GM12892 (cell line): ENCODE results near the gene NPAS2. TPM values are rescaled to one million over a fixed set of nuclear protein-coding genes. Genes with fewer than 3 reads are reported as not detected.
A peak's percentile ranks its signal among the peaks of the same experiment; 100 is the strongest.

Experiments used
- DNase-seq: peaks from one replicate; pipeline ENCODE4 v3.0.0; 2011; ENCODE audit not compliant: insufficient read length
- FAIRE-seq: peaks from 2 replicates; lab custom pipeline; 2011; peaks lifted over from hg19 to GRCh38; lab: Jason Lieb, UNC
- POLR2A ChIP-seq: IDR thresholded peaks from 2 replicates; pipeline ENCODE4 v1.6.1; 2011; ENCODE audit warnings: low read depth, low read length, control low read depth
- POLR2AphosphoS5 ChIP-seq: IDR thresholded peaks from 2 replicates; pipeline ENCODE4 v1.6.1; 2011; ENCODE audit warnings: low read depth, low read length, control low read depth
- TAF1 ChIP-seq: IDR thresholded peaks from 2 replicates; pipeline ENCODE4 v1.6.1; 2011; ENCODE audit warnings: low read depth, mild to moderate bottlenecking, control low read depth, low read length, borderline replicate concordance
- polyA plus RNA-seq: library from polyadenylated mRNA; unstranded; fragments of >200 nt; gene quantifications from one replicate; pipeline ENCODE4 v1.2.1, GENCODE V29; 2012; ENCODE audit warnings: missing spikeins, inconsistent platforms; ENCODE audit not compliant: missing spikeins

Gene NPAS2
- polyA plus RNA-seq: not detected

GRCh38 chr2:100819370-100820272, at the start of gene NPAS2:
TSS of gene NPAS2 (plus strand) at chr2:100820139. CDS start at chr2:100904755, 84,616 bp downstream.
- TF ChIP-seq POLR2AphosphoS5: no peak
- no peak for TF ChIP-seq POLR2A
- no peak for TF ChIP-seq TAF1
- FAIRE-seq (no peak), DNase-seq (peak; percentile 24)

- DNase-seq (no peak), FAIRE-seq (no peak)
- TF ChIP-seq TAF1 (no peak), POLR2A (no peak), POLR2AphosphoS5 (no peak)
These were observed 48.8 kb upstream of the NPAS2 start for GRCh38 chr2:100771125-100771524.

GRCh38 chr2:100773538-100773937, 46.4 kb upstream of the NPAS2 start:
- TF ChIP-seq POLR2A: no peak
- DNase-seq: no peak
- no peak for FAIRE-seq

GRCh38 chr2:100776445-100776844, 43.5 kb upstream of the NPAS2 start:
- no peak for DNase-seq
- FAIRE-seq: no peak
- TF ChIP-seq POLR2AphosphoS5: no peak
- TF ChIP-seq TAF1: no peak
- no peak for TF ChIP-seq POLR2A

- no peak for DNase-seq
- TF ChIP-seq POLR2AphosphoS5: no peak
- TF ChIP-seq TAF1: no peak
- TF ChIP-seq POLR2A: no peak
- no peak for FAIRE-seq
These were observed 41.1 kb upstream of the NPAS2 start for GRCh38 chr2:100778637-100779450.

GRCh38 chr2:100779908-100780202, 40.1 kb upstream of the NPAS2 start:
- DNase-seq (no peak), FAIRE-seq (no peak)
- TF ChIP-seq POLR2AphosphoS5 (no peak), TAF1 (no peak), POLR2A (no peak)

GRCh38 chr2:100780203-100781008, 39.5 kb upstream of the NPAS2 start:
- DNase-seq: no peak
- no peak for FAIRE-seq
- TF ChIP-seq POLR2A (no peak), POLR2AphosphoS5 (no peak), TAF1 (no peak)

GRCh38 chr2:100781009-100781325, 39.0 kb upstream of the NPAS2 start:
- TF ChIP-seq POLR2A: no peak
- TF ChIP-seq TAF1: no peak
- TF ChIP-seq POLR2AphosphoS5: no peak
- FAIRE-seq (no peak), DNase-seq (no peak)

GRCh38 chr2:100781523-100782379, 38.2 kb upstream of the NPAS2 start:
- no peak for FAIRE-seq

GRCh38 chr2:100782380-100782878, 37.5 kb upstream of the NPAS2 start:
- no peak for TF ChIP-seq TAF1
- no peak for DNase-seq
- FAIRE-seq: no peak

More at GRCh38 chr2:100781523-100782379, 38.2 kb upstream of the NPAS2 start:
- DNase-seq: no peak
- TF ChIP-seq POLR2A: no peak
- TF ChIP-seq POLR2AphosphoS5: no peak
- TF ChIP-seq TAF1: no peak

GRCh38 chr2:100783987-100784386, 36.0 kb upstream of the NPAS2 start:
- TF ChIP-seq POLR2AphosphoS5: no peak
- no peak for TF ChIP-seq TAF1
- no peak for TF ChIP-seq POLR2A
- DNase-seq (no peak), FAIRE-seq (no peak)
